Stimulated activated CD4-positive, alpha-beta T cell treated with anti-CD3 and anti-CD28 coated beads, Interleukin-15, amount 100 ng/mL, for 48 hours (primary cell): ENCODE results near the gene GRIK1.

Experiments
- DNase-seq, 2 donors: peaks; one replicate each; pipeline ENCODE4 v3.0.0-alpha.2; 2020; ENCODE audit warnings: low read depth in 2 of 2

Gene GRIK1

DNA sequence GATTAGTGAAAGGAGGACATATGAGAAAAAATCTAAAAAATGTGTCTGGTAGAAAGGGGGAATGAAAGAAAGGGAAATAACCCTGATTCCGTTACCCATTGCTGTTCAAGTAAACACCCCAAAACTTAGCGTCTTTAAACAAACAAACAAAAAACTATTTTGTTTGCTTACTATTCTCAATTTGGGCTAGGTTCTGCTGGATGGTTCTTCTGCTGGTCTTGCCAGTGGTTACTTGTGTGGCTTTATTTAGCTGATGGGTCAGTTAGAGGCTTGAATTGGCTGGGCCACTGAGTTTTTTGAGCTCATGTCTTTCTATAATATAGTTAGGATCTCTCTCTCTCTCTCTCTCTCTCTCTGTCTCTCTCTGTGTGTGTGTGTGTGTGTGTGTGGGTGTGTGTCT lies 112.1 kb downstream of the GRIK1 start:
- DNase-seq = no peak

DNA sequence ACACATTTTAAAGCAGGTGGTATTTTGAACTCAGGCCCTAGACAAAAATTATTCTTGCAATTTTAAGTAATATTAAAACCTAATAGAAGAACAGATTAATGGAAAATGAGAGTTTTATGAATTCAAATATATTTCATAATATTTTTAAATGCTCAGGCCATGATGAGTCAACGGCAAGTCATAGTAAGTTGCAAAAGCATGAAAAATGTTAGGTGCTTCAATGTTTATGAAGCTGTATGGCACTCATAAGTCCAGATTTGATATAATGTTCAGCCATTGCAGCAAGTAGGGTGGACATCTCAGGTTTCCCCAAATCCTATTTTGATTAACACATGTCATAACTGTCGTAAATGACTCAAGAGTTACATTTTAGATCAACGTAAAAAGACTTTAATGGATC lies 112.6 kb downstream of the GRIK1 start:
- no peak for DNase-seq

DNA sequence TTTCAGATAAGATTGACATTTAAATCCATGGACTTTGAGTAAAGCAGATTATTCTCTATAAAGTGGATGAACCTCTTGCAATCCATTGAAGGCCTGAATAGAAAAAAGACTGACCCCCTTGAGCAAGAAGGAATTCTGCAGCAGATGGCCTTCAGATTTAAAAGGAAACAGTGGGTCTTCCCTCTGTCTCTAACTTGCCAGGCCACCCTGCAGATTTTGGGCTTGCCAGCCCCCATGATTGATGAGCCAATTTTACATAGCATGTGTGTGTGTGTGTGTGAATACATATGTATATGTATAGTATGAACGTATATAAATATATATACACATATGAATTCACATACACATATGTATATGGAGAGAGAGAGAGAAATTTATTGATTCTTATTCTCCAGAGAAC lies 113.4 kb downstream of the GRIK1 start:
- DNase-seq = no peak

DNA sequence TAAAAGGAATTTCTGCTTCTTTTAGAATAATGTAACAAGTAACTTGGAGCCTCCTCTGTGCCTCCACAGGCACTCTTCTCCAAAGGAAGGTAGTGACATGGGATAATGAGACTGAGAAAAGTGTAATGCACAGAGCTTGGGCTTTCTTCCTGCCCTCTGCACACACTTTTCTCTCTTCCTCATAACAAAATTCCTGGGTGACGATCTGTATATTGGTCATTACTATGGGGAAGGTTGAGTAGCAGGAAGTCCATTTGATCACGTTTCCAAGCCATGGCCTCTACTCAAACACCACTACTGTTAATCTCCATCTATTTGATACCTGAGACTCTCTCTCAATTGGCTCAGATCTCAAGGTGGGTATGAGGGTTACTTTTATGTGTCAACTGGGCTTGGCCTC lies 113.9 kb downstream of the GRIK1 start:
- DNase-seq = no peak

DNA sequence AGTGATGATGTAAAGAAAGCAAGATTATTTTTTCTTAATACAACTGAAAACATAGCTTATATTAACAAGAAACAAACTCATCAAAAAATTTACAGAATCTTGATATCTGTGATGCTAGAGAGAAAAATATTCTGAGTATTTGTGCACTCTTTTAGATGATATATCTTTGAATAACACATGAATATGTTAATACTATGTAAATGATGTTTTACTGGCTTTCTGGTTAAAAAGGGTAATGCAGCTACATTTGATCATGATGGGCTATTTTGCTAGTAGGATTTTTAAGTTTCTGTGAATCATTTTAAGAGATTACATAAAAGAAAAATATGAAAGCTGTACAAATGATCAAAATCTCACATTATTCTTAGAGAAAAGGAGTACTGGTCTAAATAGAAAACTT lies 114.5 kb downstream of the GRIK1 start:
- DNase-seq = no peak

DNA sequence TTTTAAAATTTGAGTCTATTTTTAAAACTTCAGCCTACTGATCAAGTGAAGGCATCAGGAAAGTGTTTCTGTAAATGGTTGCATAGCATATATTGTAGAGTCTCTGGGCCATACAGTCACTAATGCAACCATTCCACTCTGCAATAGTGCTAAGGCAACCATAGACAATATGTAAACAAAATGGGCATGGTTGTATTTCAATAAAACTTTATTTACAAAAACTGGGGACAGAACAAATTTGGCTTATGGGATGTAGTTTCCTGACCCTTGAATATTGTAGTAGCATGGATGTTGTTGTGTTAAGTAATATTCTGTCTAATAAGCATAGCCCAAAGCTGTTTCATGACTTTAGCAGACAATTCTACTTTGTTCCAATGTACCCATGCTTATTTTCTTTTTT lies 117.7 kb downstream of the GRIK1 start:
- no peak for DNase-seq

DNA sequence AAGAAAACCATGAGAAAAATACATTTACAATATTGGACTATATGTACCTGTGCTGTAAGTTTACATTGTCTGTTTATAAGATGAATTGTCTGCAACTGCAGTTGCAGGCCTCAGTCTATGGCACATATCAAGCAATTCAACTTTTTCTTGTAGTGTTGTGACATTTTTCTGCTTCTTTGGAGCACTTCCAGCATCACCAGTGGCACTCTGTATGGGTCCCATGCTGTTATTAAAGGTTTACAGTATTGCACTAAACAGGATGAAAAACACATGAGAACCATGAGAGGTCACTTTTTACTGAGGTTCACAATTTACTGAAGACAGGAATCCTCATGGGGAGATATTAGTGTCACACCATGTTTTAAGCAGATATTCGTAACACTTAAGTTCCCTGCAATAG lies 118.6 kb downstream of the GRIK1 start:
- DNase-seq = no peak

DNA sequence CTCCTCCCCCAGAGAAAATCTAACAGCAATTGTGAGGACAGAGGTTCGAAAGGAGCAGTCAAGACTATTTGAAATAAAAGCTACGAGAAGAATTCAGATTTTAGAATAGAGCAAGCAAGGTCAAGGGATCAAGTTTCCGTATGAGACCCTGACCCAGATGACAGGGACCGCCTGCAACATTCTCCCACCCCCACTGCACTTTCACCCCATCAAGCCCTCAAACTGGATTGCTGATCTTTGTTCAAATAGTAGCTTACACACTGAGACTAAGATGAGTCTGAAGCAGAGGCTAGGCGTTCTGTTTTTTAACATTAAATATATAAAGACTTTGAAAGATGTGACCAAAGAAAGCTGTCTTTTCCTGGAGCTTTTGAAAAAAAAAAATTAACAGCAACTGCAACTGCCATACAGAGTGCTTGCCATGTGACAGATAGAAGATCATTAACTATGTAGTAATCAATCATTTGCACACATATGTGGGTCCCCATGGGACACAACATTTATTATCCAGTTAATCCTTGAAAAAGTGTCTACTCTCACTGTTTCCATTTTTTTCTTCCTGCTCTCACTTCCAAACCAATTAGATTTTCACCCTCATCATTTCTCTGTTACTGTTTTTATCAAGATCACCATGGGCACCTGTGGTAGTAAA lies 120.0 kb downstream of the GRIK1 start:
- no peak for DNase-seq

DNA sequence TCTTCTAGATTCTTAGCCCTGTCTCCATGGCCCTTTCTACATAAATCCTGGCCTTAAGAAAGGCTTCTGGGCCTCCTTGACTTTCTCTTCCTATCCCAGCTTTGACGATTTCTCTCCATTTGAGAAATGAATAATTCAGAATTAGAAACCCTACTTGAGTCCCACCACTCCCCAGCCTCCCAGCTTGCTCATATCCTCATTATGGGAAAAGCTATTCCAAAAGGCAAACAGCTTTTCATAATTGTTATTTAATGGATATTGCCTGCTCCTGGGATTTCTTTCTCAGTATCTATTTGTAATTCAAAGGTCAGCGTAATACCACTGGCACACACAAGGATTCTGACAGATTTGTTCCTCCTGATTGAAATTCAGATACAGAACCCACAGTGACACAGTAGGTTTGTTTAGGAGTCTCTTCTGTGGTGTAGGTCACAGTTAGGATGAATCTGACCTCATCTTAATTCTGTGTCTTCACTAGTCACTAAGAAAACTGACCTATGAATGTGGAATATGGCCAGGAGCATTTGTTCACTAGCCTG lies 121.3 kb downstream of the GRIK1 start:
- no peak for DNase-seq

DNA sequence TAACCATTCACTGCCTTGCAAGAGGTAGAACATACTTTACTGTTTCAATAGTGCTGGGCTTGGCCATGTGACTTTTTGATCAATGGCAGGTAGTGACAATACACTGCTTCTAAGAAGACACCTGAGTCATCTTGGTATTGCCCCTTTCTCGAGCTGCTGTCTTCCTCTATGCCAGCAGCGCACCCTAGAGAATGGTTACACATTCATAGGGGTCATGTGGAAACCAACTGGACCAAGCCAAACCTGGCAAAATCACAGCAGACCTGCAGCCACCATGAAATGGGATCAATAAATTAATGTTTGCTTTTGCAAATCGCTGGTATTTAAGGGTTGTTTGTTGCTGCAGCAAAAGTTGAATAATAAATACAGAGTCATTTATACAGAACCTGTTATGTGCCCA lies 122.3 kb downstream of the GRIK1 start:
- no peak for DNase-seq

DNA sequence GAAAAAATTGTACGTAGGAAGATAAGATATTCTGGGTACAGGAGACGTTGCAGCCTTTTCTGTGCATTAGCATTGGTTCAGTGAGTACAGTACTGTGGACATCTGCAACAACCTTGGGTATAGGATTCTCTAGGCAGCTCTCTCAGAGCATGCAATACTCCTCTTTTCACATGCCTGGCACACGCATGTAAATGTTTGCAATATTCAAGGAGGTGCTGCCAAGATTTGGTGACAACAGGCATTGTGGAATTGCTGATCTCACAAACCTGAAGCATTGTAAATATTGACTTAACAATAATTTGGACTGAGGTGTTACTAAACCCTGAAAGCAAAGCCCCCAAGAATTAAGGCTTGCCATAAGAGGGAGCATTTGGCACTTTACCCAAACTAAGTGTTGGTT lies 126.8 kb downstream of the GRIK1 start:
- no peak for DNase-seq

DNA sequence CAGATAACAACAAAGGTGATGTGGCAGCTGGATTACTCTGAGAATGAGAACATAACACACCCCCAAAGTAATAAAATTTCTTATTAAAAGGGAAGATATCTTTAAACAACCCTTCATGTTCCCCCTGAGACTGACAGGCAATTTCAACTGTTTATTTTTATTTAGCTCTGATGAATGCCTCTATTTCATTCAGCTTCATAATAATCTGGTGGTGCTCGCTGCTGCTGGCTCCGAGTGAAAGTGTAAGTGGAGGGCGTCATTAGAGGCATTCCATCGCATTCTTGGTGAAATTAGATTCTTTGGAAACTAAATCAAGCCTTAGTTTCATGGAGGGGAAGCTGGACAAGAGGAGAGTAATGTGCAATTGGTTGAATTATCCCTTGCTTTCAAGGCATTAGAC lies 128.9 kb downstream of the GRIK1 start:
- DNase-seq = no peak

DNA sequence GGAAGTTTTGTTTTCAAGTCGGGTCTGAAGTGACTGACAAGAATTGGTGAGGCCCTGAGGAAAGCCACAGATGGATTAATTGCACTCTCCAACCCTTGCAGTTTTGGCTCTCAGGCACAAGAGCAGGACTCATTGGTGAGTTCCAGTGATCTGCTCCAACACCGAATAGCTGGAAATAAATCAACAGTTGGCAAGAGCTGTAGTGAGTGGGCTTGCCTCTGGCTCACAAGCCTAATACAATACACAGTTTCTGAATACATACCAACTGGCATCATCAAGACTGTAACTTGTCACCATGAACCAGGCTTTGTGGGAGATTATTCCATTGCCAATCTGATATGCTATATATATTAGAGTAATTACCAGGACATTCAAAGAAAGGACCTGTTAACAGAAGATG lies 131.6 kb downstream of the GRIK1 start:
- DNase-seq = no peak

DNA sequence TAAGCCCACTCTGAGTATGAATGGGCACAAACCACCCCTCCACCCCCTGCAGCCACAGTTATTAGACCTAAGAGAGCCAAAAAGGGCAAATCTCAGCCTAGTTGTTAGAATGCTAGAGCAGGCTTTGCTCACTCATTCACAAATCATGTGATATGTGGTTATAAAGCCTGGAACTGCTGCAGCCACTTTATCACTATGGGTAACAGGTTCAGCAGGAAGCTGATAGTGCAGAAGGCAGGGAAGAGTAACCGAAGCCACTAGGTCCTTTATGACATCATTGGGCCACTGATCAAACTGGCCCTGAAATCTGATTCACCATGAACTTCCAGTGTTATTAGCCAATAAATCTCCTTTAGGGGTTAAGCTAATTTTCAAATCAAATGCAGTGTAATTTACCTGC lies 134.7 kb downstream of the GRIK1 start:
- DNase-seq = no peak

DNA sequence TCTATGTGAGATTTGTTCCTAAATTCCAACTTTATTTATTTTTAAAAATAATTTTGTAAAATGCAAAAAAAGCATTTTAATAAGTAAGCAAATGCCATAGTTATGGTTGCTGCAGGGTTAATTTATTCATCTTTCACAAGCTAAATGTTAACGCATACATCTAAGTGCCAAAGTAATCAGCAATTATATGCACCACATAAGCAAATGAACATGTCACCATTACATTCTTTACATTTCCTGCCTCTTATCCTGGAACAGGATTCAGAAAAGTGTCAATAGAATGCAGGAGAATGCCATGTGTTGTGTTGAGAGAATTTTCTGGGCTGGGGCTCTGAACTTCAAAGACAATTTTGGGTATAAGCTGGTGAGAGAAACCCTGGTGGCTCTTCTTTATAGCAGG lies 136.6 kb downstream of the GRIK1 start:
- no peak for DNase-seq

DNA sequence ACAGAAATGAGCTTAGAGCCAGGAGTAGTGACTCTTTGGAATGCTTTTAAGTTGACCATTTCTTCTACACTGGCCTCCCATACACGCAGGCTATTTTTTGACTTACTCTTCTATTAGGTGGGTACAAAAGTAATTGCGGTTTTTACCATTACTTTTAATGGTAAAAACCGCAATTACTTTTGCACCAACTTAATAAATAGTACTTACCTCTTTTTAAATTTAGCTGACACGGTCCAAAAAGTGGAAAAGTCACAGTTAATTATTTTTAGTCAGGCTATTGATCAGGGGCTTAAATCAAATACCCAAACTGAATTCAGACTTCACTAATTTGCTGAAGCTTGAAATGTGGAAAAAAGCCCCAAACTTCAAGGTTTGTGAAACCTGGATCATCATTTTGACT lies 138.7 kb downstream of the GRIK1 start:
- DNase-seq = no peak

DNA sequence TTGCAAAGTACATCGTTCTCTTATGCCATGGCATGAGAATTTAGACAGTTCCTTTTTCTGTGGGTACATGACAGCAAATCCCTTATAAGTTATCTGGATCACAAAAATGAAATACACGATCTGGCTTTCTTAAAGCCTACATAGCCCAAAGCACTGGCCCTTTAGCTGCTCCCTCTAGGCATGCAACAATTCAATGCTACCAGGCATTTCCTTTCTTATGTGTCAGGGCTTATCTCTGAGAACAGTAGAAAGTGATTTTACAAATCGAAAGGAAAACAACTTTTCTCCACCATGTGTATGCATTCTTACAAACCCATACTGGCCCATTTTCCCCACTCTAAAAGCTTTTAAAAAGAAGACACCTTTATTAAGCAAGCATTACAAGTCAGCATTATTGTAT lies 139.7 kb downstream of the GRIK1 start:
- DNase-seq = no peak

DNA sequence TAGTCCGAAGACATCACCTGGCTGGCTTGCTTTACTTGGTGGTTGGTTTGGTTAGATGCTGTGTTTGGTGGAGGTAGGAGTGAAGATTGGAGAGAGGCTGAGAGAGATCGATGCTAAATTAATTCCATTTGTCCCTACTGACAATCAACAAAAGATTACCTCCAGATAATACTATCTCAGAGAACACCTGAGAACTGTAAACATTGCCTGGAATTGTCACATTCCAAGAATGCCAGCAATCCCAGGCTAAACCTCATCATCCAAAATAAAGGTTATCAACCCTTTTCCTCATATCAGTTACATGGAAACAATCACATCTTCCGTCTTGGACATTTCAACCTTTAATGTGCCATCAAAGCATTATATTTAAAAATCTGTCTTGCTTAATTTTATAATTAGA lies 141.0 kb downstream of the GRIK1 start:
- no peak for DNase-seq

DNA sequence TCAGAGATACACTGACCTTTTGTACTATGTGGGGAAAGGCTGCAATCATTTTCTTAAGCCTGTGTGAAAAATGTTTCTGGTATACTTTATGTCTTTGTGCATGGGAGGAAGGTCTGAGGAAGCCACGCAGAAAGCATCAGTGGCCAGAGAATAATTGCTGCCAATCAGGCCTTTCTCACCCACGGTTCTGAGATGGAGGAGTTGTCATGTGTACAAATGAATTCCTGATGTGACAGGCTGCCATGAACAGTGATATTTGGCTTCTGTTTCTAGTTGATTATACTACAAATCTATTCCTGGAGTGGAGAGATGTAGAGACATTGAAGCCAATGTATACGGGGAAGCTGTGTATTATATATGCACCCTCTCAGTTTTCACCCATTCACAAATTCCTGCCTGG lies 142.6 kb downstream of the GRIK1 start:
- DNase-seq = no peak

DNA sequence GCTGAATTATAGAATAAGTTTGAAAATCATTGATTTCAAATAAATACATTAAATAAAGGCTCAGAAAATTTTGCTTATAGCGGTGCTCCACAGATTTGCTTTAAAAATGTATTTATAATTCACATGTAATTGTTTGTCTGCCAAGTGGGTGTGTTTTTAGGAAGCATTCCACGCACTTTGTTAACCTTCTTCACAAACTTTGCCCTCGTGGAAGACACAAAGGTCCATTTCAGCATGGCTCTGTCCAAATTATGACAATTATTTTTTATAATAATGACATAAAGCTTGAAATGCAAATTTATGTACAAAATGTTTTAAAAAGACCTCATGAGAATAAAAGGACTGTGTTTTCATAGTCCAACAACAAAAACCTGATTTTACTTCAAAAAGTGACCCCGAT lies 146.1 kb downstream of the GRIK1 start:
- no peak for DNase-seq

DNA sequence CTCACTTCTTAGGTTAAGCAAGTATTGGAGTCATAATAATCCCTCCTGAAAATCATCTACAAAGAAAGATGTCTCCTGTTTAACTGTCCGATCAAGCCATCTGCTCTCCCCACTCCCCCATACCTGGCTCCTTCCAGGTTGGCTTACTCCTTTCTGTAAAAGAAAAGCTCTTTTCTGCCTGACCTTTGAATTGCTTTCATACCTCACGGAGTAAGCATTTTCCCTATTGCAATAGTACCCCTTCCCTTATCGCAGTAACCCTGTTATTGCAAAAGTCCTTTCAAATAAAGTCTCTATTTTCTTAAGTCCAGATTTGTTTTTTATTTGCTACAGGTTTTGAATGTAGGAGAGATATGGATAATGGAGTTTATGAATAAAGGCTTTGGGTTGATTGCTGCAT lies 150.4 kb downstream of the GRIK1 start:
- no peak for DNase-seq

DNA sequence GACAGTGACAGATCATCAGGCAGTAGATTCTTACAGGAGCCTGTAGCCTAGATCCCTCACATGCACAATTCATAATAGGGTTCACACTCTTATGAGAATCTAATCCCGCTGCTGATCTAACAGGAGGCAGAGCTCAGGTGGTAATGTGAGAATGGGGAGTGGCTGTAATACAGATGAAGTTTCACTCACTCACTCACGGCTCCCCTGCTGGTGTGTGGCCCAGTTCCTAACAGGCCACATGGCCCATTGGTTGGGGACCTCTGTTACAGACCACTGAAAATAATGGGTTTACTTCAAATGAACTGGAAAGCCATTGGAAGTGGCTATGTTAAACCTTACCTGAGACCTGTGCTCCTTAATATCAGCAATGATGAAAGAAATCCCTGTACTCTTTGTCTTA lies 151.0 kb downstream of the GRIK1 start:
- DNase-seq = no peak

DNA sequence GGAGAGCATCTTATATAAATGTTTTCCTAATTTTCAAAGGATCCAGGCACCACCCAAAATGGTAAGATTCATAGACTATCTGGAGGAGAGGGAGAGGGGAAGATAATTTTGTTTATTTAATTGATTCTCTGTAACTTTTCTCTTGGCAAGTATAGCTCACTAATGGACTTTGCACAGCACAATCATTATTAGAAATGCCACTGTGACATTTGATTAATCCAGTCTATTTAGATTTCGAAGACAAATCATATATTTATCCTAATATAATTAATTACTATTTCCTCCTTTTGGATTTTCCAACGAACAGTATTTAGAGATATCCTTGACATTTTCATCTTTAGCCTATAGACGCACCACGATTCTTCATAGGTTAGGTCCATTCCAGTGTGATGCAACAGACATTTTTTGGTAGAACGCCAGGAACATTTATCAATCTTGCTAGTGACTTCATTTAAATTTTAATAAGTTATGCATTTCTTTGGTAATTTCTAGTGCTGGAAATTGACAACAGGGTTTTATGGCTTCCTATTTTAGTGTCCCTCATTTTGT lies 152.4 kb downstream of the GRIK1 start:
- no peak for DNase-seq
